Osteoblast (primary cell): ENCODE data around the gene MEP1A. TPM values are rescaled to one million over a fixed set of nuclear protein-coding genes. Genes with fewer than 3 reads are reported as not detected.
"Not testable (repeated sequence)": the region's sequence is repeated elsewhere in the genome, so short reads cannot be mapped to it uniquely, and the experiment has no call there.

Experiments
- DNase-seq: peaks from one replicate; pipeline ENCODE4 v3.0.0; 2011; ENCODE audit warnings: low spot score, mixed read lengths; ENCODE audit not compliant: insufficient read length; ENCODE audit errors: missing footprints
- H2AFZ ChIP-seq: 2 replicates; pipeline ENCODE4 v1.6.0; 2011; ENCODE audit warnings: mild to moderate bottlenecking, low read length
- H3K27ac ChIP-seq: 2 replicates; pipeline ENCODE4 v1.5.1; 2011; ENCODE audit warnings: mild to moderate bottlenecking, low read depth, low read length, moderate library complexity
- H3K27me3 ChIP-seq: 2 replicates; pipeline ENCODE4 v1.6.0; 2012; ENCODE audit warnings: mild to moderate bottlenecking, control low read depth, inconsistent platforms, low read length, moderate library complexity; ENCODE audit not compliant: insufficient read depth
- H3K36me3 ChIP-seq: 2 replicates; pipeline ENCODE4 v1.5.1; 2011; ENCODE audit warnings: mild to moderate bottlenecking, low read length, control low read depth, moderate library complexity; ENCODE audit not compliant: insufficient read depth
- H3K4me1 ChIP-seq: 2 replicates; pipeline ENCODE4 v1.5.1; 2011; ENCODE audit warnings: mild to moderate bottlenecking, low read length, control low read depth, moderate library complexity; ENCODE audit not compliant: insufficient read depth
- H3K4me2 ChIP-seq: 2 replicates; pipeline ENCODE4 v1.6.0; 2011; ENCODE audit warnings: mild to moderate bottlenecking, low read length; ENCODE audit not compliant: insufficient read depth
- H3K4me3 ChIP-seq: fragments of 200-600 bp; sonication (generic); 3 replicates; pipeline ENCODE4 v1.5.1; 2012; ENCODE audit warnings: mild to moderate bottlenecking, low read length, inconsistent platforms; ENCODE audit not compliant: insufficient read depth
- H3K79me2 ChIP-seq: 2 replicates; pipeline ENCODE4 v1.6.0; 2012; ENCODE audit warnings: mild to moderate bottlenecking, low read length, control low read depth, inconsistent platforms; ENCODE audit not compliant: insufficient read depth
- H3K9me3 ChIP-seq: 2 replicates; pipeline ENCODE4 v1.5.1; 2011; ENCODE audit warnings: low read depth, low read length, control low read depth
- H4K20me1 ChIP-seq: 2 replicates; pipeline ENCODE4 v1.6.0; 2012; ENCODE audit warnings: mild to moderate bottlenecking, low read length, control low read depth; ENCODE audit not compliant: insufficient read depth
- total RNA-seq: library from RNA; depleted of rRNA; stranded (reverse); fragments of >200 nt; gene quantifications from 2 replicates; pipeline ENCODE4 v1.2.3, GENCODE V29; 2012
- TF ChIP-seq, protein P1 (sequence below): IDR thresholded peaks from 2 replicates; pipeline ENCODE4 v1.5.1; 2011; ENCODE audit warnings: mild to moderate bottlenecking, low read depth, low read length, moderate library complexity; ENCODE audit errors: extremely low read depth

MEP1A gene, protein sequence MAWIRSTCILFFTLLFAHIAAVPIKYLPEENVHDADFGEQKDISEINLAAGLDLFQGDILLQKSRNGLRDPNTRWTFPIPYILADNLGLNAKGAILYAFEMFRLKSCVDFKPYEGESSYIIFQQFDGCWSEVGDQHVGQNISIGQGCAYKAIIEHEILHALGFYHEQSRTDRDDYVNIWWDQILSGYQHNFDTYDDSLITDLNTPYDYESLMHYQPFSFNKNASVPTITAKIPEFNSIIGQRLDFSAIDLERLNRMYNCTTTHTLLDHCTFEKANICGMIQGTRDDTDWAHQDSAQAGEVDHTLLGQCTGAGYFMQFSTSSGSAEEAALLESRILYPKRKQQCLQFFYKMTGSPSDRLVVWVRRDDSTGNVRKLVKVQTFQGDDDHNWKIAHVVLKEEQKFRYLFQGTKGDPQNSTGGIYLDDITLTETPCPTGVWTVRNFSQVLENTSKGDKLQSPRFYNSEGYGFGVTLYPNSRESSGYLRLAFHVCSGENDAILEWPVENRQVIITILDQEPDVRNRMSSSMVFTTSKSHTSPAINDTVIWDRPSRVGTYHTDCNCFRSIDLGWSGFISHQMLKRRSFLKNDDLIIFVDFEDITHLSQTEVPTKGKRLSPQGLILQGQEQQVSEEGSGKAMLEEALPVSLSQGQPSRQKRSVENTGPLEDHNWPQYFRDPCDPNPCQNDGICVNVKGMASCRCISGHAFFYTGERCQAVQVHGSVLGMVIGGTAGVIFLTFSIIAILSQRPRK
- not detected in 2 replicates for total RNA-seq

DNA sequence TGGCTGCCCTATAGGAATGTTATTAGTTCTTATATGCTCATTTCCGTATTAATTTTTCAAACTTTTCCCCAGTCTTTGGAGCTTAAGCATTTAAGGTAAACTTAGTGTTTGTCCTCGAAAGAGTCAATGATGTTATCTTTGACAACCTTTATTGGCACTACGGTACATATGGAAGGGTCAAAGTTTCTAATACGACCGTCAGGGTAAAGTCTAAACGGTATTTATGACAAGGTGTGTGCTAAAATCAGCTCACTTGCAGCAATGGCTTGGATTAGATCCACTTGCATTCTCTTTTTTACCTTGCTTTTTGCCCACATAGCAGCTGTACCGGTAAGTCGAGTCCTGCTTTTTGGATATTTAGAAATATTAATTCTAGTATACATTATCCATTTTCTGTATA is at the start of gene MEP1A:
Gene MEP1A (plus strand): TSS at position 252 of the 400 bp plus-strand sequence. CDS start 10 bp downstream, at position 262.
- no peak within 1 kb of the TSS for H3K4me3 ChIP-seq
- no peak within 1 kb of the TSS for H2AFZ ChIP-seq
- H3K79me2 ChIP-seq = no peaks in the 10 kb centered on the region
- no peaks in the 10 kb centered on the region for H3K4me1 ChIP-seq
- no peaks in the 10 kb centered on the region for H3K9me3 ChIP-seq
- no peaks in the 10 kb centered on the region for H3K36me3 ChIP-seq
- H4K20me1 ChIP-seq = no peaks in the 10 kb centered on the region
- TF ChIP-seq, protein P1, sequence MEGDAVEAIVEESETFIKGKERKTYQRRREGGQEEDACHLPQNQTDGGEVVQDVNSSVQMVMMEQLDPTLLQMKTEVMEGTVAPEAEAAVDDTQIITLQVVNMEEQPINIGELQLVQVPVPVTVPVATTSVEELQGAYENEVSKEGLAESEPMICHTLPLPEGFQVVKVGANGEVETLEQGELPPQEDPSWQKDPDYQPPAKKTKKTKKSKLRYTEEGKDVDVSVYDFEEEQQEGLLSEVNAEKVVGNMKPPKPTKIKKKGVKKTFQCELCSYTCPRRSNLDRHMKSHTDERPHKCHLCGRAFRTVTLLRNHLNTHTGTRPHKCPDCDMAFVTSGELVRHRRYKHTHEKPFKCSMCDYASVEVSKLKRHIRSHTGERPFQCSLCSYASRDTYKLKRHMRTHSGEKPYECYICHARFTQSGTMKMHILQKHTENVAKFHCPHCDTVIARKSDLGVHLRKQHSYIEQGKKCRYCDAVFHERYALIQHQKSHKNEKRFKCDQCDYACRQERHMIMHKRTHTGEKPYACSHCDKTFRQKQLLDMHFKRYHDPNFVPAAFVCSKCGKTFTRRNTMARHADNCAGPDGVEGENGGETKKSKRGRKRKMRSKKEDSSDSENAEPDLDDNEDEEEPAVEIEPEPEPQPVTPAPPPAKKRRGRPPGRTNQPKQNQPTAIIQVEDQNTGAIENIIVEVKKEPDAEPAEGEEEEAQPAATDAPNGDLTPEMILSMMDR = no peak
- H3K27me3 ChIP-seq = no peaks in the 10 kb centered on the region
- DNase-seq = no peak
- no peak within 1 kb of the TSS for H3K27ac ChIP-seq
- H3K4me2 ChIP-seq = no peak within 1 kb of the TSS

DNA sequence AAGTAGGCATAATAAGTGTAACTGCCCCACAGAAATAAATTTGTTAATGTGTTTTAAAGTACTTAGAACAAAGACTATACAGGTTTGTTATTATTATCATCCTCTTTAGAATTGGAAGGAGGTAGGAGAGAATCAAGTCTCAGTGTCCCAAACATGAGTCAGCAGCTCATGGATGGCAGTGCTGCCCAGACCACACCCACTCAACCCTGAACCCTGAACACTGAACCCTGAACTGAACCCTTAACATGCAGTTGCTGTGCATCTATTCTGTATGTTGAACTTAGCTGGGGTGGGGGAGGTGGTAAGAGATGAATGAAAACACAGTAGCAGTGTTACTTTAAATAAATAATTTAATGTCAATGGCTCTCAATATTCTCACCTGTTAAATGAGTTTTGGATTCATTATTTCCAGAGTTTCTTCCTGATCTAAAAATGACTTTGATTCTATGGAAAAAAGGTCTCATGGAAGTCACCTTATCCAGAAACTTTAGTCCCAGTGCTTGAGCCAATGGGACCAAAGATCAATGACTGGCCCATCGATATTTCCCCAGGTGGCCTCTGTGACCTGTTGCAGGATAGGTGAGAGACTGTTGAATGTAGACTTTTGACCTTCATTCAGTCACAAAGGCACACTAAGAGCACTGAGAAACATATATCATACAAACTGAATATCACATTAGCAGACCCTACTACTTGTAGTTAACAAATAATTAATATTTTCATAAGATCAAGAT is 49.6 kb upstream of the MEP1A start:
- H2AFZ ChIP-seq = no peak overlapping the region
- H3K4me3 ChIP-seq = no peak overlapping the region
- H4K20me1 ChIP-seq = no peaks in the 10 kb centered on the region
- TF ChIP-seq, protein P1 = no peak
- no peaks in the 10 kb centered on the region for H3K36me3 ChIP-seq
- H3K27me3 ChIP-seq = no peaks in the 10 kb centered on the region
- H3K4me2 ChIP-seq = no peak overlapping the region
- H3K79me2 ChIP-seq = no peaks in the 10 kb centered on the region
- no peaks in the 10 kb centered on the region for H3K9me3 ChIP-seq
- DNase-seq = no peak
- no peak overlapping the region for H3K27ac ChIP-seq
- no peaks in the 10 kb centered on the region for H3K4me1 ChIP-seq

DNA sequence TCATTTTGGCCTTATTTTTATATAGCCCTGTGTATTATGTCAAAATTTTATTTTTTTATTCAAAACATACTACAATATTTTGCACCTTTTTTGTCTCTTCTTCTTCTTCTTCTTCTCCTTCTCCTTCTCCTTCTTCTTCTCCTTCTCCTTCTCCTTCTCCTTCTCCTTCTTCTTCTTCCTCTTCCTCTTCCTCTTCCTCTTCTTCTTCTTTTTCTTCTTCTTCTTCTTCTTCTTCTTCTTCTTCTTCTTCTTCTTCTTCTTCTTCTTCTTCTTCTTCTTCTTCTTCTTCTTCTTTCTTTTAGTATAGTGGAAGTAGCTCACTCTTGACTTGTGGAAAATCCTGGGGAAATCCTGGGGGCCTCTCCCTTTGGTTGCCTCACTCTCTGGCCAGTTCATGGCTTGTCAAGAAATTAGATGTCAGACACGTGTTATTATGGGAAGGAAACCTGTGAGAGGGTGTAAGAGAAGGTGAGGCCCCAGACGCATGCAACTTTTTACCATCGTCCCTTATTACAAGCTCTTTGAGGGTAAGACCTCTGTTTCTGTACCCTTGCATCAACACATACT is 48.9 kb upstream of the MEP1A start:
- not testable (repeated sequence) for H3K4me3 ChIP-seq, H3K9me3 ChIP-seq, H4K20me1 ChIP-seq, H3K27ac ChIP-seq, H3K4me1 ChIP-seq, H3K79me2 ChIP-seq, H3K36me3 ChIP-seq, H3K27me3 ChIP-seq, H2AFZ ChIP-seq, H3K4me2 ChIP-seq, DNase-seq

DNA sequence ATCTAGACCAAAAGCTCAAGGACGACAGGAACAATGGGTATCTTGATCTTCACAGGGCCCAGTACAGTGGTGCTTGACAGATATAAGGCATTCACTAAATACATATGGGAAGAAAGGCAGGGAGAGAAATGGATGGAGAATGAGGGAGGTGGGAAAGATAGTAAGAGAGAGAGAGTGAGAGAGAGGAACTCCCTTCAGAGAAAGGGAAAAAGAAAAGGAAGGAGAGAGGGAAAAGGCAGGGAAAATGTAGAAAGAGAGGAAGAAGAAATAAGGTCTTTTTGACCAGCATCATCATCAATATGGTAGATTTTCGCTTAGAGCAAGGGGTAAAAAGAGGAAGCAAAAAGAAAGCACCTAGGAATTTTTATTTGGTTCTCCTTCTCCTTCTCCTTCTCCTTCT is 47.2 kb upstream of the MEP1A start:
- TF ChIP-seq, protein P1 = no peak
- Histone ChIP-seq H3K4me3 (no peak overlapping the region), H2AFZ (no peak overlapping the region), H4K20me1 (no peaks in the 10 kb centered on the region), H3K4me2 (no peak overlapping the region), H3K4me1 (no peaks in the 10 kb centered on the region), H3K27me3 (no peaks in the 10 kb centered on the region), H3K9me3 (no peaks in the 10 kb centered on the region), H3K79me2 (no peaks in the 10 kb centered on the region), H3K36me3 (no peaks in the 10 kb centered on the region), H3K27ac (no peak overlapping the region)
- DNase-seq = no peak
